ENCODE data around the gene CDHR2. TPM values are rescaled to one million over a fixed set of nuclear protein-coding genes. Genes with fewer than 3 reads are reported as not detected.
"Not testable (repeated sequence)": the region's sequence is repeated elsewhere in the genome, so short reads cannot be mapped to it uniquely, and the experiment has no call there.

CDHR2 gene
- total RNA-seq, 1 donor from 2014 or later = not detected

GRCh38 chr5:176568657-176569056, 19.5 kb downstream of the CDHR2 start:
- no peak for DNase-seq (ENCODE audit: extremely low read depth, low read depth, low spot score)

GRCh38 chr5:176570044-176570443, 20.9 kb downstream of the CDHR2 start:
- no peak for DNase-seq (ENCODE audit: extremely low read depth, low read depth, low spot score)

GRCh38 chr5:176573564-176574296, 24.6 kb downstream of the CDHR2 start:
- no peak for DNase-seq (ENCODE audit: extremely low read depth, low read depth, low spot score)

GRCh38 chr5:176574297-176574591, 25.1 kb downstream of the CDHR2 start:
- no peak for DNase-seq (ENCODE audit: extremely low read depth, low read depth, low spot score)

GRCh38 chr5:176575066-176575465, 25.9 kb downstream of the CDHR2 start:
- DNase-seq (ENCODE audit: extremely low read depth, low read depth, low spot score) = no peak

- DNase-seq (ENCODE audit: extremely low read depth, low read depth, low spot score) = no peak
Measured at GRCh38 chr5:176575488-176576422, 26.6 kb downstream of the CDHR2 start.

GRCh38 chr5:176577312-176578176, 28.4 kb downstream of the CDHR2 start:
- no peak for DNase-seq (ENCODE audit: extremely low read depth, low read depth, low spot score)

GRCh38 chr5:176578391-176578808, 29.3 kb downstream of the CDHR2 start:
- no peak for DNase-seq (ENCODE audit: extremely low read depth, low read depth, low spot score)

GRCh38 chr5:176579323-176579722, 30.2 kb downstream of the CDHR2 start:
- DNase-seq (ENCODE audit: extremely low read depth, low read depth, low spot score) = no peak

GRCh38 chr5:176581361-176581760, 32.2 kb downstream of the CDHR2 start:
- no peak for DNase-seq (ENCODE audit: extremely low read depth, low read depth, low spot score)

- DNase-seq (ENCODE audit: extremely low read depth, low read depth, low spot score) = no peak
Measured at GRCh38 chr5:176583076-176583475, 33.9 kb downstream of the CDHR2 start.

- DNase-seq (ENCODE audit: extremely low read depth, low read depth, low spot score) = no peak
Measured at GRCh38 chr5:176587398-176587797, 38.3 kb downstream of the CDHR2 start.

- no peak for DNase-seq (ENCODE audit: extremely low read depth, low read depth, low spot score)
Measured at GRCh38 chr5:176588297-176588696, 39.2 kb downstream of the CDHR2 start.

- DNase-seq (ENCODE audit: extremely low read depth, low read depth, low spot score) = no peak
Measured at GRCh38 chr5:176589039-176589769, 40.1 kb downstream of the CDHR2 start.

GRCh38 chr5:176590035-176590717, 41.0 kb downstream of the CDHR2 start:
- DNase-seq (ENCODE audit: extremely low read depth, low read depth, low spot score) = no peak

- not testable (repeated sequence) for DNase-seq (ENCODE audit: extremely low read depth, low read depth, low spot score)
Measured at GRCh38 chr5:176591667-176592066, 42.5 kb downstream of the CDHR2 start.

- DNase-seq (ENCODE audit: extremely low read depth, low read depth, low spot score) = no peak
Measured at GRCh38 chr5:176592573-176592972, 43.4 kb downstream of the CDHR2 start.

- no peak for DNase-seq (ENCODE audit: extremely low read depth, low read depth, low spot score)
Measured at GRCh38 chr5:176593273-176593869, 44.2 kb downstream of the CDHR2 start.

- DNase-seq (ENCODE audit: extremely low read depth, low read depth, low spot score) = no peak
Measured at GRCh38 chr5:176594554-176594953, 45.4 kb downstream of the CDHR2 start.

All from glomerular endothelial cell (primary cell).